ENCODE measurements around the gene NTSR2.

The NTSR2 gene

DNA sequence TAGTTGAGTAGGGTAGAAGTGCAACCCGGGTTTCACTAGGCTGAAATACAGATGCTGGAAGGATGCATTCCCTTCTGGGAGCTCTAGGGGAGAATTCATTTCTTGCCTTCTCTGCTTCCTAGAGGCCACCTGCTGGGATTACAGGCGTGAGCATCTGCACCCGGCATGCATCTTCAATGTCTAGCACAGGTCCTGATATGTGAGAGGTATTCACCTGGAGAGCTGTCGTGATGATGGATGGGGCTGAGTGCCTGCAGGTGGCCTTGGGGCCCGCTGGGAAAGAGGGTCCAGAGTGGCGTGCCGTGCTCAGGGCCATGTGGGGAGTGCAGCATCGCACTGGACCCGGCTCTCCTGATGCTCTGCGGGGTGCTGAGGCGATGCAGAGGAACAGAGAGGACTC, 6.6 kb upstream of the NTSR2 start:
- DNase-seq: no peak
- in situ Hi-C loops (cut with HindIII; ENCODE audit: low pct_ligation_motif_present, low sequenced_read_pairs): no loop called here
- Histone ChIP-seq H3K4me3 (ENCODE audit: low read depth, low read length) (no peak overlapping the region), H3K27me3 (replicated peaks) (peaks cover 42% of the 10 kb centered on the region), H3K36me3 (replicated peaks) (no peaks in the 10 kb centered on the region), H3K27ac (no peak overlapping the region)
- TF ChIP-seq, protein P1, sequence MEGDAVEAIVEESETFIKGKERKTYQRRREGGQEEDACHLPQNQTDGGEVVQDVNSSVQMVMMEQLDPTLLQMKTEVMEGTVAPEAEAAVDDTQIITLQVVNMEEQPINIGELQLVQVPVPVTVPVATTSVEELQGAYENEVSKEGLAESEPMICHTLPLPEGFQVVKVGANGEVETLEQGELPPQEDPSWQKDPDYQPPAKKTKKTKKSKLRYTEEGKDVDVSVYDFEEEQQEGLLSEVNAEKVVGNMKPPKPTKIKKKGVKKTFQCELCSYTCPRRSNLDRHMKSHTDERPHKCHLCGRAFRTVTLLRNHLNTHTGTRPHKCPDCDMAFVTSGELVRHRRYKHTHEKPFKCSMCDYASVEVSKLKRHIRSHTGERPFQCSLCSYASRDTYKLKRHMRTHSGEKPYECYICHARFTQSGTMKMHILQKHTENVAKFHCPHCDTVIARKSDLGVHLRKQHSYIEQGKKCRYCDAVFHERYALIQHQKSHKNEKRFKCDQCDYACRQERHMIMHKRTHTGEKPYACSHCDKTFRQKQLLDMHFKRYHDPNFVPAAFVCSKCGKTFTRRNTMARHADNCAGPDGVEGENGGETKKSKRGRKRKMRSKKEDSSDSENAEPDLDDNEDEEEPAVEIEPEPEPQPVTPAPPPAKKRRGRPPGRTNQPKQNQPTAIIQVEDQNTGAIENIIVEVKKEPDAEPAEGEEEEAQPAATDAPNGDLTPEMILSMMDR (IDR thresholded peaks at IDR 0.05; ENCODE audit: low read depth, low read length, missing control alignments): no peak

DNA sequence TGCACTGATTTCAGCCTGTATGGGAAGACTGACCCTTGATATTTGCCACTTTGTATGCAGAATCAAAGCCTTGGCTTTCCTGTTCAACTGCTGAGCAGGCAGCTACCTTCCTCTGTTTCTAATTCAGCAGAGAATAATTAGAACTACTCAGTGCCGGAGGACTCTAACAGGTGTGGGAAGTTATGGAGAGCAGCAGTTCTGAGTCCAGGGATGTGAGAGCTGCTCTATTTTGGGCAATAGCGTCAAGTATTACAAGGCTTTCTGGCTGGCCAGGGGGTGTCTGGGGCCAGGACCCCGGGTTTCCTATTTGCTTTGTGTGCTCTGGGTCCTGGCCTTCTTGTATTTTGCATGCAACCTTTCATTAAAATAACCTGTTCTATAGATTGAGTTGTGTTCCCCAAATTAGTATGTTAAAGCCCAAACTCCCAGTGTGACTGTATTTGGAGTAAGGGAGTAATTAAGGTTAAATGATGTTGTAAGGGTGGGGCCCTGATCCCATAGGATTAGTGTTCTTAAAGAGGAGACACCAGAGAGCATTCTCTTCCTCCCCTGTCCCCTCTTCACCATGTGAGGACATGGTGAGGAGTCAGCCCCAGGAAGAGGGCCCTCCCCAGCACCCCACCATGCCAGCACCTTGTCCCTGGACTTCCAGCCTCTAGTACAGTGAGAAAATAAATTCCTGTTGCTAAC, 5.6 kb upstream of the NTSR2 start:
- Histone ChIP-seq H3K27ac (no peak overlapping the region), H3K36me3 (replicated peaks) (no peaks in the 10 kb centered on the region), H3K4me3 (ENCODE audit: low read depth, low read length) (no peak overlapping the region), H3K27me3 (replicated peaks) (peaks cover 42% of the 10 kb centered on the region)
- in situ Hi-C loops (cut with HindIII; ENCODE audit: low pct_ligation_motif_present, low sequenced_read_pairs): no loop called here
- no peak for DNase-seq
- TF ChIP-seq, protein P1 (IDR thresholded peaks at IDR 0.05; ENCODE audit: low read depth, low read length, missing control alignments): no peak

DNA sequence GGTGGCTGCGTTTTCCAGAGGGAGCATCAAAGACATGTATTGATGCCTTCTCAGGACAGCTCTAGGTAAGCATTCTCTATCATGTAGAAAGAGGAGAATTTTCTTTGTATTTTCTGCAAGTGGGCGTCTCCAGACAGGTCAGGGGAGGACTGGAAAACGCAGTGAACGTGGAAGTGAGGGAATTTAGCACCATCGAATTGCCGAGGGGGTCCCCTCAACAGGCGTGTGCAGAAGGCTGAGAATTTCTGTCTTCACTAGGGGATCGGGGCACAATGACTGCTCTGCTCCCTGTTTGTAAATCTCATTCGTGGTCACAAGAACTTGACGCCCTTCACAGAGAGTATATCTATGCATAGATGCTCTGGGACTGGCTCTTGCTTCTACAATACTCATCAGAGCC, 5.0 kb upstream of the NTSR2 start:
- TF ChIP-seq, protein P1 (IDR thresholded peaks at IDR 0.05; ENCODE audit: low read depth, low read length, missing control alignments): no peak
- in situ Hi-C loops (cut with HindIII; ENCODE audit: low pct_ligation_motif_present, low sequenced_read_pairs): no loop called here
- Histone ChIP-seq H3K27me3 (replicated peaks) (peaks cover 42% of the 10 kb centered on the region), H3K4me3 (ENCODE audit: low read depth, low read length) (no peak overlapping the region), H3K36me3 (replicated peaks) (no peaks in the 10 kb centered on the region), H3K27ac (no peak overlapping the region)
- no peak for DNase-seq

DNA sequence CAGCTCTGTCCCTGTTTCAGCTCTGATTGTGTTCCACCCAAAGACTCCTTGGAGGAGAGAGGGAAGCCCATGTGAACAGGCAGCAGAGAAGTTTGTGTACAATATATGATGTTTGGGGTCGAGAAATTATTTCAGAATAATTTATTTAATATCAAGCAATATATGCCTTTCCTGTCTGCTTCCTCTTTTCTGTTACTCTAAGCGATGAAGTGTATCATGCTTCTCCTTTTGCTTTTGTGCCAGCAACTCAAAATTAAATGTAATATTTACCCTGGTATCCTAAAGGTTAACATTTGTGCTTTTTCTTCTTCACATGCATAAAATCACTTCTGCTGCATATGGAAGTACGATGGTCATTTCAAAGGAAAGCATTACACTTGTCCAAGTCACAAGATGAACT, 2.4 kb upstream of the NTSR2 start:
- Histone ChIP-seq H3K36me3 (replicated peaks) (no peaks in the 10 kb centered on the region), H3K27ac (no peak overlapping the region), H3K27me3 (replicated peaks) (peaks cover 29% of the 10 kb centered on the region), H3K4me3 (ENCODE audit: low read depth, low read length) (no peak overlapping the region)
- TF ChIP-seq, protein P1 (IDR thresholded peaks at IDR 0.05; ENCODE audit: low read depth, low read length, missing control alignments): no peak
- DNase-seq: no peak
- in situ Hi-C loops (cut with HindIII; ENCODE audit: low pct_ligation_motif_present, low sequenced_read_pairs): no loop called here

DNA sequence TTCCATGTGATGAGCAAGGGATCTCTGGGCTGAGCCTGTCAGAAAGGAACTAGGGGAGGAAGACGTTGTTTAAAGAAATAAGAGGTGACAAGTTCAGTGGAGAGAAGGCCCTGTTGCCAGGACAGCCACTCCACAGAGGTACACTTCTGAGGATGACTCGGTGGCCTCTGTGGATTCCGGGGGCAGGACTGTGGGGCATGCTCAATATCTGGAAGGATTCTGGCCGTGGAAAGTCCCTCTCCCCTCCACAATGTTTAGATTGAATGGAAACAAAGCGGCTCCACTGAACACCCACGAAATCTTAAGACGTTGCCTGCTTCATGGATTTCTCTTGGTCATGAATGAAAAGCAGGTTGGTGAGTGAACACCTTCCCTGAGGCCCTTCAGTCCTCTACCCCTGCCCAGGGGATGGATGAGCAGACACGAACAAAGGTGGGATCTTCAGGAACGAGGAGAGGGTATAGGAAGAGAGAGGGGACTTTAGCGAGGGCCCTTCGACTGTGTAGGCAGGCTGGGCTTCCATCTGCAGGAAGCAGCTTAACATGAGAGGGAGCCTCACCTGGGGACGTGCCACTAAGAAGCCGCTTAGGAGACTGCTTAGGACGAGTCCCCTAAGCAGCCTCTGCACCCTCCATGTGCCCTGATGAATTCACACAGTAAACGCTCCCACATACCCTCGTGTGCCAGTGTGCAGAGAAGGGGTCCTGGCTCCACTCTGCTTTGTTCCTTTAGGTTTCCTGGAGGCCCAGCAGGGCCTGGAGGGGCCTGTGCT, 1.9 kb downstream of the NTSR2 start:
- Histone ChIP-seq H3K27me3 (replicated peaks) (peaks cover 10% of the 10 kb centered on the region), H3K4me3 (ENCODE audit: low read depth, low read length) (no peak overlapping the region), H3K27ac (no peak overlapping the region), H3K36me3 (replicated peaks) (no peaks in the 10 kb centered on the region)
- in situ Hi-C loops (cut with HindIII; ENCODE audit: low pct_ligation_motif_present, low sequenced_read_pairs): no loop called here
- TF ChIP-seq, protein P1 (IDR thresholded peaks at IDR 0.05; ENCODE audit: low read depth, low read length, missing control alignments): no peak
- DNase-seq: no peak
